Suprapubic skin (tissue), 4 donors: ENCODE measurements around the gene TGFBI.

ENCODE experiments used
- CTCF ChIP-seq, 2 donors: fragments of 200-600 bp in 1 of 2; fragments of 450-650 bp in 1 of 2; sonication (generic) in 1 of 2; IDR thresholded peaks; one replicate each; pipeline ENCODE4 v1.5.1; 2016 to 2019; ENCODE audit warnings: antibody characterized with exemption in 2 of 2, mild to moderate bottlenecking in 1 of 2, moderate library complexity in 1 of 2
- EP300 ChIP-seq: sonication (generic); formaldehyde crosslinking; IDR thresholded peaks from one replicate; pipeline ENCODE4 v1.6.1; 2017; ENCODE audit warnings: antibody characterized with exemption
- POLR2AphosphoS5 ChIP-seq, 3 donors: sonication (generic); formaldehyde crosslinking; IDR thresholded peaks; one replicate each; pipeline ENCODE4 v1.6.1; 2017; ENCODE audit warnings: antibody characterized with exemption in 3 of 3

GRCh38 chr5:136104306-136104965 is 75.6 kb downstream of the TGFBI start:
- TF ChIP-seq POLR2AphosphoS5 (IDR thresholded peaks at IDR 0.05): no peak
- no peak for TF ChIP-seq CTCF (IDR thresholded peaks at IDR 0.05)
- TF ChIP-seq EP300: no peak
